Measurements from ENCODE around the gene SETD9. TPM values are rescaled to one million over a fixed set of nuclear protein-coding genes. Genes with fewer than 3 reads are reported as not detected.
A peak's percentile ranks its signal among the peaks of the same experiment; 100 is the strongest.

The SETD9 gene
- total RNA-seq, 1 donor from 2014 or later = 15.8 TPM

DNA sequence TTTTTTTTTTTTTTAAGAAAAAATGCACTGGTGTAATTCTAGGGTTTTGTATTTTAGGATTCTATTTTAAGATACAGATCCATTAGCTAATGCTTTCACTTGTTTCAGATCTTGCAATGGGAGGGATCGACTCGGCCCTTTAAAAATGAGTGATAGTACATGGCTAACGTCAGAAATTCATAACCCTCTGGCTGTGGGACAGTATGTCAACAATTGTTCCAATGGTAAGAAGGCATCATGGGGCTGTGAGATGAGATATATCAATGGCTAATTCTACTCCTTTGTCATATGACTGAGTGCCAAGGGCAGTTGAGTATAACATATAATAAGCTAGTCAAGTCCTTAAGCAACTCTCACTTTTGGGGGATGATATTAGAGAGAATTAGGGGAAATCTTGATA, 4.4 kb downstream of the SETD9 start:
- DNase-seq = no peak
- Mint-ChIP-seq H3K9me3 (ENCODE audit: unreplicated experiment) (peaks cover 8% of the 10 kb centered on the region), H3K4me3 (ENCODE audit: unreplicated experiment) (no peak overlapping the region), H3K27me3 (ENCODE audit: unreplicated experiment) (peaks cover 5% of the 10 kb centered on the region), H3K27ac (ENCODE audit: unreplicated experiment) (no peak overlapping the region), H3K4me1 (ENCODE audit: low read depth, unreplicated experiment) (peaks cover 9% of the 10 kb centered on the region), H3K36me3 (ENCODE audit: unreplicated experiment) (no peaks in the 10 kb centered on the region)
- TF ChIP-seq, protein P1, sequence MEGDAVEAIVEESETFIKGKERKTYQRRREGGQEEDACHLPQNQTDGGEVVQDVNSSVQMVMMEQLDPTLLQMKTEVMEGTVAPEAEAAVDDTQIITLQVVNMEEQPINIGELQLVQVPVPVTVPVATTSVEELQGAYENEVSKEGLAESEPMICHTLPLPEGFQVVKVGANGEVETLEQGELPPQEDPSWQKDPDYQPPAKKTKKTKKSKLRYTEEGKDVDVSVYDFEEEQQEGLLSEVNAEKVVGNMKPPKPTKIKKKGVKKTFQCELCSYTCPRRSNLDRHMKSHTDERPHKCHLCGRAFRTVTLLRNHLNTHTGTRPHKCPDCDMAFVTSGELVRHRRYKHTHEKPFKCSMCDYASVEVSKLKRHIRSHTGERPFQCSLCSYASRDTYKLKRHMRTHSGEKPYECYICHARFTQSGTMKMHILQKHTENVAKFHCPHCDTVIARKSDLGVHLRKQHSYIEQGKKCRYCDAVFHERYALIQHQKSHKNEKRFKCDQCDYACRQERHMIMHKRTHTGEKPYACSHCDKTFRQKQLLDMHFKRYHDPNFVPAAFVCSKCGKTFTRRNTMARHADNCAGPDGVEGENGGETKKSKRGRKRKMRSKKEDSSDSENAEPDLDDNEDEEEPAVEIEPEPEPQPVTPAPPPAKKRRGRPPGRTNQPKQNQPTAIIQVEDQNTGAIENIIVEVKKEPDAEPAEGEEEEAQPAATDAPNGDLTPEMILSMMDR (IDR thresholded peaks at IDR 0.05; ENCODE audit: partially characterized antibody, unreplicated experiment) = no peak

DNA sequence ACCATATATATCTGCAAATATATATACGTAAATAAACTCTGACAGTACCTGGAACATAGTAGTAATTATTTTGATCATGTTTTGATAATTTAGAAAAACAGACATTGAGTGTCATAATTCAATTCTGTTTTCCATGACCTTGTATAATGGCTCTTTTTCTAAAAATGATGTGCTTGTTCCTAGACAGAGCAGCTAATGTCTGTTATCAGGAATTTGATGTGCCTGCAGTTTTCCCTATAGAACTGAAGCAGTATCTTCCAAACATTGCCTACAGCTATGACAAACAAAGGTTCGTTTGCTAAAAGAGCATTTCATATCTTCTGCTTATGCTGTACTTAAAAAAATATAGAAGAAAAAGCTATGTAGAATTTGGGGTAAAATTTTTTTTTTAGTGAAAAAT, 5.3 kb downstream of the SETD9 start:
- H3K27ac Mint-ChIP-seq (ENCODE audit: unreplicated experiment) = no peak overlapping the region

DNA sequence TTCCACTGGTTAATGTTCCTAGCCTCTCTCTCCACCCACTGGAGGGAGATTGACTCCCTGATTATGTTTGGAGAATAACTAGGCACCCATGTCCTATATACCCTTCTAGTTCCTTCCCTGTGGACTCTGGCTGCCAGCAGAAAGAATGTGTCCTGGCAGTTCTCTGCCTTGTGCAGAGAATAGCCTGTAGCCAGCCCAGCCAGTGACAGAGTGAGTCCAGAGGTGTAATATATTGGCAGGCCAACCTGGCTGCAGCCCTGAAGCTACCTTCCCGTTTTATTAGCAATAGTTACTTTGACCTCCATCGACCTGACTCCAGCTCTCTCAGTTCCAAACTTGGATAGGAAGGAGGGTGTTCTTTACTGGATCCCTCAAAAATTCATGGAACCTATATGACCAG, 8.1 kb downstream of the SETD9 start:
- H3K27ac Mint-ChIP-seq (ENCODE audit: unreplicated experiment) = no peak overlapping the region
- no peaks in the 10 kb centered on the region for H3K4me1 Mint-ChIP-seq (ENCODE audit: low read depth, unreplicated experiment)
- peaks cover 2% of the 10 kb centered on the region for H3K36me3 Mint-ChIP-seq (ENCODE audit: unreplicated experiment)
- no peak for DNase-seq
- no peak overlapping the region for H3K4me3 Mint-ChIP-seq (ENCODE audit: unreplicated experiment)
- no peaks in the 10 kb centered on the region for H3K27me3 Mint-ChIP-seq (ENCODE audit: unreplicated experiment)
- TF ChIP-seq, protein P1 (IDR thresholded peaks at IDR 0.05; ENCODE audit: partially characterized antibody, unreplicated experiment) = no peak
- H3K9me3 Mint-ChIP-seq (ENCODE audit: unreplicated experiment) = no peaks in the 10 kb centered on the region

More for the DNA sequence above, 5.3 kb downstream of the SETD9 start:
- H3K27me3 Mint-ChIP-seq (ENCODE audit: unreplicated experiment) = no peaks in the 10 kb centered on the region
- H3K9me3 Mint-ChIP-seq (ENCODE audit: unreplicated experiment) = peaks cover 2% of the 10 kb centered on the region
- no peak overlapping the region for H3K4me3 Mint-ChIP-seq (ENCODE audit: unreplicated experiment)
- H3K36me3 Mint-ChIP-seq (ENCODE audit: unreplicated experiment) = no peaks in the 10 kb centered on the region
- no peak for DNase-seq
- peaks cover 6% of the 10 kb centered on the region for H3K4me1 Mint-ChIP-seq (ENCODE audit: low read depth, unreplicated experiment)
- TF ChIP-seq, protein P1 (IDR thresholded peaks at IDR 0.05; ENCODE audit: partially characterized antibody, unreplicated experiment) = no peak

DNA sequence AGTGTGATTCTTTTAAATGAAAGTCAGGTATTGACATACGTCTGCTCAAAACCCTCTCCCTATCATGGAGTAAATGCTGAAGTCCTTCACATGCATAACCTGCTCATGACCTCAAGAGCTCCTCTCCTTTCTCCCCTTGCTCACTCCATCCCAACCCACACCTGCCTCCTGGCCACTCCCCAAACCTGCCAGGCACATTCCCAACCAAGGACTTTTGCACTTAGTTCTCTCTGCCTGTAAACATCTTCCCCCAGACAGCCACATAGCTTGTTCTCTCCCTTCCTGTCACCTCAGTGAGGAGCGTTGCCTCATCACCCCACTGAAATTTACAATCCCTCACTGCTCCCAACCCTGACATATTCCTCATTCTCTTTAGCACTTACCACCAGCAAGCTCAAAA, 8.7 kb downstream of the SETD9 start:
- DNase-seq = no peak
- Mint-ChIP-seq H3K4me1 (ENCODE audit: low read depth, unreplicated experiment) (no peaks in the 10 kb centered on the region), H3K9me3 (ENCODE audit: unreplicated experiment) (no peaks in the 10 kb centered on the region), H3K4me3 (ENCODE audit: unreplicated experiment) (no peak overlapping the region), H3K36me3 (ENCODE audit: unreplicated experiment) (peaks cover 4% of the 10 kb centered on the region), H3K27ac (ENCODE audit: unreplicated experiment) (peak overlapping the region; percentile 23), H3K27me3 (ENCODE audit: unreplicated experiment) (no peaks in the 10 kb centered on the region)
- TF ChIP-seq, protein P1 (IDR thresholded peaks at IDR 0.05; ENCODE audit: partially characterized antibody, unreplicated experiment) = no peak

DNA sequence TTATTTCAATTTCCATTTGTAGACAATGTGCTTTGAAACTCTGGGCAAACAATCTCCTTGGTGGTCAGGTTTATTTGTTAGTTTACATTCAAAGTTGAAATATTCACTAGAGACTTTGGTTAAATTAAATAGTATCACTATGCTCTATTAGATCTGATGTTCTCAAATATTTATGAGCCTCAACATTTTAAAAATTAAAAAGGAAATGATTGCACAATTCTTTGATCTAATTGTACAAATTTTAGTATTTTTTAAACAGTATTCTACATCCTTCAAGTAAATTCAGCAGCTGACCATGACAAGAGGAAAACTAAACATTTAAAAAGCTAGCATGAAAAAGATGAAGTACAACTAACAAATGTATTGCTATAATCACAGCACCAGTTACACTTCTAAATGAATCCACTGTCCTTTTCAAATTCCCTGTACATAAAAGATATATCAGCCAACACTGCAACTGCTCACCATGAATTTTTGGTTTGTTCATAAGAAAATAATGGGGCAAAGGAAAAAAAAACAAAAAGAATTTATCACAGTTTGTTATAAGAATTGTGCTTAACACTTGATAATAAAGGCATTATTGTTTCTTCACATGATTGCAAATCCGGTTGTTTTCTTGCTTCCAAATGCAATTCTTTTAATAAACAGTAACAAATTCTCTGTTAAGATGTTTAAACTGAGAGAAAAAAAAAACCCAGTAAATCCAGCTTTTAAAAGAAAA, 10.7 kb downstream of the SETD9 start:
- TF ChIP-seq, protein P1 (IDR thresholded peaks at IDR 0.05; ENCODE audit: partially characterized antibody, unreplicated experiment) = no peak
- H3K9me3 Mint-ChIP-seq (ENCODE audit: unreplicated experiment) = no peaks in the 10 kb centered on the region
- DNase-seq = no peak
- no peaks in the 10 kb centered on the region for H3K27me3 Mint-ChIP-seq (ENCODE audit: unreplicated experiment)
- no peak overlapping the region for H3K4me3 Mint-ChIP-seq (ENCODE audit: unreplicated experiment)
- peaks cover 10% of the 10 kb centered on the region for H3K36me3 Mint-ChIP-seq (ENCODE audit: unreplicated experiment)
- no peaks in the 10 kb centered on the region for H3K4me1 Mint-ChIP-seq (ENCODE audit: low read depth, unreplicated experiment)
- no peak overlapping the region for H3K27ac Mint-ChIP-seq (ENCODE audit: unreplicated experiment)
